ENCODE data around the gene NELFE.
"Not testable (repeated sequence)": the region's sequence is repeated elsewhere in the genome, so short reads cannot be mapped to it uniquely, and the experiment has no call there.

NELFE gene, protein sequence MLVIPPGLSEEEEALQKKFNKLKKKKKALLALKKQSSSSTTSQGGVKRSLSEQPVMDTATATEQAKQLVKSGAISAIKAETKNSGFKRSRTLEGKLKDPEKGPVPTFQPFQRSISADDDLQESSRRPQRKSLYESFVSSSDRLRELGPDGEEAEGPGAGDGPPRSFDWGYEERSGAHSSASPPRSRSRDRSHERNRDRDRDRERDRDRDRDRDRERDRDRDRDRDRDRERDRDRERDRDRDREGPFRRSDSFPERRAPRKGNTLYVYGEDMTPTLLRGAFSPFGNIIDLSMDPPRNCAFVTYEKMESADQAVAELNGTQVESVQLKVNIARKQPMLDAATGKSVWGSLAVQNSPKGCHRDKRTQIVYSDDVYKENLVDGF

DNA sequence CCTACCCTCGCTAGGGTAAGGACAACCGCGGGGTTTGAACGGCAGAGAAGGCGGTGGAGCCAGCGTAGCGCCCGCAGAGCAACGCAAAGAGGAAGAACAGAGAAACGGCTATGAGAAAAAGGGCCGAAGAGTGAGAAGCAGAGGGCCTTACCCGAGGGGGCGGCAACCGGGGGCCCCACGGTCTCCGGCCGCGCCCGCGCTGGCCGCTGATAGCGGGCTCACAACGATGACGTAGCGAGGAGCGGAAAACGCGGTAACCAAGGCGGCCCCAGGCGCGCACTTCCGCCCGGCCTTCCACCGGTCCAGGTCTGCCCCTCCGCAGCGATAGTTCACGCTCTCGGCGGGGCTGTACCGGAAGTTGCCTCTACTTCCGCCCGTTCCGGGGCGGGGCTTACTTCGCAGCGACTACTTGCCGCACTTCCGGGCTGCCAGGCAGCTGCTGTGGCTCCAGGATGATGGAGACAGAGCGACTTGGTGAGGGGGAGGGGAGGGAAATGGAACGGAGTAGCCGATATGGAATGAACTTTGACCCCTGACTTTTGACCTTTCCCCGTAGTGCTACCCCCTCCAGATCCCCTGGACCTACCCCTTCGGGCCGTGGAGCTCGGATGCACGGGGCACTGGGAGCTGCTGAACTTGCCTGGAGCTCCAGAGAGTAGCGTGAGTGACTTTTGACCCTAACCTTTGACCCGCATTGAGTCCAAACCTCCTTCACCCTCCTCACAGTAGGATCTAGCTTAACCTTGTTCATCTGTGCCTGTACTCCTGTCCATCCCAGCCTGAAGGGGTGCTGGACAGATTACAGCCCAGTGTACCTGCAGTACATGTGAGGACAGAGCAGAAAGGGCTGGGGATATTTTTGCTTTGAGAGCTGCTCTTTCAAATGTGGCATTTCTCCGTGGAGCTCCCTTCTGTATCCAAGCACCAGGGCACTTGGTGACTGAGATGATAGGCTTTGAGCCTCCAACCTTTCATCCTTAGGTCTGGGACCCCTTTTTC lies at the start of gene NELFE, which contains the start of gene SKIC2:
NELFE (minus strand) TSS at position 231 of the 999 bp plus-strand sequence. CDS start 525 bp downstream, outside the sequence.
SKIC2 (plus strand) TSS at position 435 of the 999 bp plus-strand sequence; CDS start at position 453, 18 bp downstream.
- DNase-seq, result peak; percentile 94 to 97

GRCh38 chr6:32008037-32008436 lies 49.3 kb upstream of the NELFE start:
- not testable (repeated sequence) for DNase-seq

DNA sequence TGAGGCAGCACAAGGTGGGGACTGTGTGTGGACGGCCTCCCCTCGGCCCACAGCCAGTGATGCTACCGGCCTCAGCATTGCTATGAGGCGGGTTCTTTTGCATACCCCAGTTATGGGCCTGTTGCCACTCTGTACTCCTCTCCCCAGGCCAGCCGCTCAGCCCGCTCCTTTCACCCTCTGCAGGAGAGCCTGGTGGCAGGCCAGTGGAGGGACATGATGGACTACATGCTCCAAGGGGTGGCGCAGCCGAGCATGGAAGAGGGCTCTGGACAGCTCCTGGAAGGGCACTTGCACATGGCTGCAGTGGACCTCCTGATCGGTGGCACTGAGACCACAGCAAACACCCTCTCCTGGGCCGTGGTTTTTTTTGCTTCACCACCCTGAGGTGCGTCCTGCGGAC lies 48.3 kb upstream of the NELFE start:
- not testable (repeated sequence) for DNase-seq

- DNase-seq, result not testable (repeated sequence)
Observed at GRCh38 chr6:32005991-32006529, 47.3 kb upstream of the NELFE start.

GRCh38 chr6:32005538-32005880 lies 46.7 kb upstream of the NELFE start:
- not testable (repeated sequence) for DNase-seq

DNA sequence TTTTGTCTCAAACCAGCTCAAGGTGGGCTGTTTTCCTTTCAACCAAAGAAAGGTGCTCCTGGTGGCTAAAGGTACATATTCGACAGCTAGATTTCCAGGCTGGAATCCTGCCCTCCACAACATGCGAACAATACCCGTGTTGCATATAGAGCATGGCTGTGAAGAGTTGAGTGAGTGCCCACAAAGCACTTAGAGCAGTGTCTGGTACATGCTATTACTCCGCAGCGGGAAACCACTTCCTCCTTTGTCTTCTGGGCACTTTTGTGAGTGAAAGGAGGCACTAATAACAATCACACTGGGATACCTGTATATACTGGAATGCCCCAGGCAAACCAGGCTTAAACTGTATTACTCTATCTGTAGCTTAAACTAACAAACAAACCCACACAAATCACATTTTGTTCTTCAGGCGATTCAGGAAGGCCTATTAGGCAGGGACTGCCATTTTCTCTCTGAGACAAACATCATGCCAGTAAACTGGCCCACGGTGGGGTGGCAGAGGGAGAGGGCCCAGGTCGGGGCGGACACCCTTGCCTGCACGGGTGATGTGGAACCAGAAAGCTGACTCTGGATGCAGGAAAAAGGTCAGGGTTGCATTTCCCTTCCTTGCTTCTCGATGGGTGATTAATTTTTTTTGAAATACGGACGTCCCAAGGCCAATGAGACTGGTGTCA lies 46.2 kb upstream of the NELFE start:
- not testable (repeated sequence) for DNase-seq

DNA sequence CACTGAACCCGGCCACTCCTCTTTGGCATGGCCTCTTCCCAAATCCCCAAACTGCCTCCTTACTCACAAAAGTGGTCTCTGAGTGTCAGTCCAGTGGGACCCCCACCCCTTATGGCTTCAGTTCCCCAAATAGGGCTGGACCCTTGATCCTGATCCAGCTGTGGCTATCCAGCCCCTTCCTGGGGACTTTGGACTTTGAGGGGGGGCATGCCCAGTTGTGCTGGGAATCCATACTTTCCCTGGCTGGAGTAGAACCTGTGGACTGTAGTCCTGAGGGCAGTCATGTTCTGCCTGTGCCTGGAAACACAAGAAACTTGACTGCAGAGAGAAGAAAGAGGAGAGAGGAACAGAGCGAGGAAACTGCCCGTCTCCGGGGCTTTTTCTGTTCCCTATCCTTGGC lies 45.6 kb upstream of the NELFE start:
- DNase-seq, result not testable (repeated sequence)

- not testable (repeated sequence) for DNase-seq
Observed at GRCh38 chr6:32003301-32003700, 44.5 kb upstream of the NELFE start.

DNA sequence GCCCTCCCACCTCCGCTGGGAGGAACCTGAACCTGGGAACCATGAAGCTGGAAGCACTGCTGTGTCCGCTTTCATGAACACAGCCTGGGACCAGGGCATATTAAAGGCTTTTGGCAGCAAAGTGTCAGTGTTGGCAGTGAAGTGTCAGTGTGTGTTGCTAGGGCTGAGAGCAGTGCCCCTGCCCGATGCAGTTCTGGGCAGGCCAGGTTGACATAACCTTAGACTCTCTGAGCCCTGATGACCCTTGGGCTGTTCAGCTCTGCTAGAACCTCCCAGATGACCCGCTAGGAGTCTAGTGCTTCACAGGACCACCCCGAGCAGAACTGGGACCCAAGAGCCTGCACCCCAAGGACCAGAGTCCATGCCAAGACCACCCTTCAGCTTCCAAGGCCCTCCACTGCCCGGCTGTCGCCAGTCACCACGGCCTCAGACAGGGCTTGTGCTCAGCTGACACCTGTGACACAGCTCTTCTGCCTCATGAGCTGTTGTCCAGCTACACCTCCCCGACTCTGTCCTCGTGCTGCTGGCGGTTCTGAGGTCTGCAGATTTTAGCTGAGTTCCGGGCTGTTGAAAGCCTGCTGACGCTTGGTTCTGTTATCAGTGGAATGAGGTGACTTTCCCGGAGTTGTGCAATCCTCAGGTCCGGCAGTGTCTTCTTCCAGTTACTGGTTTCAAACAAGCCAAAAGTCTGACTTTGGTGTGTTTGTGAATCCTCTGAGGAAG lies 43.9 kb upstream of the NELFE start:
- not testable (repeated sequence) for DNase-seq

DNA sequence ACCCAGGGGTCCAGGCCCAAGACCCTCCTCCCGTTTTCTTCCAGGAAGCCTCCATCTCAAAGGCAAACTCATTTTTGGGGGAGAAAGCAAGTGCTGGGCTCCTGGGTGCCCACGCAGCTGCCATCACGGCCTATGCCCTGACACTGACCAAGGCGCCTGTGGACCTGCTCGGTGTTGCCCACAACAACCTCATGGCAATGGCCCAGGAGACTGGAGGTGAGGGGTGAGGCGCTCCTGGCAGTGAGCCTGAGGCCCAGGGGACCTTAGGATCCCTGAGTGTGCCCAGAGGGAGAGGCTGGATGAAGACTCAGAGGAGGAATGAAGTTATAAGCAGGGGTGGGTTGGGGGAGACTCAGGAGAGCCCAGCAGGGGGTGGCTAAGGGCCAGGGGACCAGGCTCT lies 37.6 kb upstream of the NELFE start:
- DNase-seq, result not testable (repeated sequence)

- DNase-seq, result not testable (repeated sequence)
Observed at GRCh38 chr6:31994421-31994820, 35.6 kb upstream of the NELFE start.

GRCh38 chr6:31989363-31989762 lies 30.6 kb upstream of the NELFE start:
- not testable (repeated sequence) for DNase-seq

DNA sequence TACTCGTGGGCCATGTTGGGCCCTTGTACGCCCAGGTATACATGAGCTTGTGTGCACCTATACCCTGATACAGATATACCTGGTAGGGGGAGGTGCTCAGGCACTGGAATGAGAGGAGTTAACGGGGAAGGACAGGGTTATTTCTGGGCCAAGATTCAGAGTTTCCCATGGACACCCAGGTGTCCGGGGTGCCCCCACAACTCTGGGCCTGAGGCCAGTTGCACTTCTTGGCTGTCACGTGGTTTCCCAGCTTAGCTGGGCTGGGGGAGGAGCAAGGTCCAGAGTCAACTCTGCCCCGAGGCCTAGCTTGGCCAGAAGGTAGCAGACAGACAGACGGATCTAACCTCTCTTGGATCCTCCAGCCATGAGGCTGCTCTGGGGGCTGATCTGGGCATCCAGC lies 23.0 kb upstream of the NELFE start, which contains the start of gene C4A:
C4A (plus strand) TSS at position 314 of the 400 bp plus-strand sequence; CDS start at position 365, 51 bp downstream.
- DNase-seq, result not testable (repeated sequence)

GRCh38 chr6:31980998-31981397 lies 22.2 kb upstream of the NELFE start:
- not testable (repeated sequence) for DNase-seq

- DNase-seq, result not testable (repeated sequence)
Observed at GRCh38 chr6:31980195-31980876, 21.6 kb upstream of the NELFE start.

DNA sequence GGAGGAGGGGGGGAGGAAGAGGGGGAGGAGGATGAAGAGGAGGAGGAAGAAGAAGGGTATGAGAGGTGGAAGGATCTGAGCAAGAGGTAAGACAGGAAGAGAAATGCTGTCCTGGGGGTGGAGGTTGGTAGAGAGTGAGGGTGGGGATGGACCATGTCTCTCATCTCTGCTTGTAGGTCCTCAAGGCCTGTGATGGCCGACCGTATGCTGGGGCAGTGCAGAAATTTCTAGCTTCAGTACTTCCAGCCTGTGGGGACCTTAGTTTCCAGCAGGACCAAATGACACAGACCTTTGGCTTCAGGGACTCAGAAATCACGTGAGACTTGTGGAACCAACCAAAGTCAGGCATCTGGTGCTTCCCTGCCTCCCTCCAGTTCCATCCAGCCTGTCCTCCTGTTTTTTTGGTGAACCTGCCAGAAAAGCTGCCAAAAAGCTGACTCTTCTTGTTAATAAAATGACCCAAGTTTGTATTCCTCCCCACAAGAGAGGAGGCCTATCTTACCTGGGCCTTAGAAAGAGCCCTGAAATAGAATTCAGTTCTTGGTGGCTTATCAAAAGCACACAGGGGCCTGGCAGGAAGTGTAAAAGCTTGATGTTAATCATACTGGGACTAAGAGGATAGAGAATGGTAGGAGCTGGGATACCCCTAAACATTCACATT lies 20.6 kb upstream of the NELFE start:
- no peak for DNase-seq

GRCh38 chr6:31978831-31979230 lies 20.1 kb upstream of the NELFE start:
- DNase-seq, result no peak

DNA sequence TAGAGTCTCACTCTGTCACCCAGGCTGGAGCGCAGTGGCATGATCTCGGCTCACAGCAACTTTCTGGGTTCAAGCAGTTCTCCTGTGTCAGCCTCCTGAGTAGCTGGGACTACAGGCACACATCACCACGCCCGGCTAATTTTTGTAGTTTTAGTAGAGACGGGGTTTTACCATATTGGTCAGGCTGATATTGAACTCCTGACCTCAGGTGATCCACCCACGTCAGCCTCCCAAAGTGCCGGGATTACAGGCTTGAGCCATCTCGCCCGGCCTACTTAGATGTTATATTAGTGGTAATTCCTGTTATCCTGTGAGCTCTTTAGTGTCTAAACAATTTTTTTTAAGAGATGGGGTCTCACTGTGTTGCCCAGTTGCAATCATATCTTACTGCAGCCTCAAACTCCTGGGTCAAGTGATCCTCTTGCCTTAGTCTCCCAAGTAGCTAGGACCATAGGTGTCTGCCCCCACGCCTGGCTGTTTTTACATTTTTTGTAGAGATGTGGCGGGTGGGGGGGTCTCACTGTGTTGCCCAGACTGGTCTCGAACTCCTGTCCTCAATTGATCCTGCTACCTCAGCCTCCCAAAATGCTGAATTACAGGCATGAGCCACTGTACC lies 19.2 kb upstream of the NELFE start:
- no peak for DNase-seq

- DNase-seq, result not testable (repeated sequence)
Observed at GRCh38 chr6:31976065-31976464, 17.3 kb upstream of the NELFE start.
